SK-N-SH (cell line): Measurements from ENCODE around the gene C10orf62. TPM values are rescaled to one million over a fixed set of nuclear protein-coding genes. Genes with fewer than 3 reads are reported as not detected.

Source experiments
- CTCF ChIA-PET: fragments of 300-600, 350-600 bp; formaldehyde crosslinking; extraction: SDS; loops from one replicate; lab custom pipeline; 2021; lab: Yijun Ruan, JAX
- POLR2A ChIA-PET: fragments of 350-600 bp; sonication (Branson Sonifier 250); formaldehyde crosslinking; extraction: SDS; loops from one replicate; lab custom pipeline; 2020; ENCODE audit warnings: antibody characterized with exemption, inconsistent platforms; lab: Yijun Ruan, JAX
- DNase-seq: peaks from one replicate; pipeline ENCODE4 v3.0.0; 2012
- H2AFZ ChIP-seq: fragments of 200-600 bp; sonication (generic); 2 replicates; pipeline ENCODE4 v1.8.1; 2016; ENCODE audit warnings: antibody characterized with exemption, mild to moderate bottlenecking, low read depth
- H3F3A ChIP-seq: fragments of 200-600 bp; sonication (generic); replicated peaks from 2 replicates; pipeline ENCODE3; 2016; ENCODE audit warnings: antibody characterized with exemption, mild to moderate bottlenecking; ENCODE audit not compliant: insufficient read depth
- H3K27ac ChIP-seq, 2 experiments: fragments of 200-500 bp in 1 of 2; fragments of 200-600 bp in 1 of 2; sonication (Bioruptor generic) in 1 of 2; sonication (generic), shearing (Covaris generic) in 1 of 2; 2 replicates each; pipeline versions ENCODE4 v1.5.1 to v1.6.1; 2014 to 2016; ENCODE audit warnings: low read depth in 2 of 2, inconsistent platforms in 1 of 2, low read length in 1 of 2, mild to moderate bottlenecking in 1 of 2, mixed read lengths in 1 of 2
- H3K27me3 ChIP-seq: fragments of 200-600 bp; sonication (generic), shearing (Covaris generic); 2 replicates; pipeline ENCODE4 v1.6.1; 2016; ENCODE audit warnings: mixed run types; ENCODE audit not compliant: insufficient read depth
- H3K36me3 ChIP-seq, 2 experiments: fragments of 200-500 bp in 1 of 2; fragments of 200-600 bp in 1 of 2; sonication (Bioruptor generic) in 1 of 2; sonication (generic) in 1 of 2; replicated peaks in 1 of 2; 2 replicates each; pipeline versions ENCODE3 to v1.5.1; 2014 to 2016; ENCODE audit warnings: low read length in 1 of 2, mild to moderate bottlenecking in 1 of 2; ENCODE audit not compliant: insufficient read depth in 2 of 2, control insufficient read depth in 1 of 2
- H3K4me1 ChIP-seq, 2 experiments: fragments of 200-500 bp in 1 of 2; fragments of 200-600 bp in 1 of 2; sonication (Bioruptor generic) in 1 of 2; sonication (generic), shearing (Covaris generic) in 1 of 2; 2 replicates each; pipeline versions ENCODE4 v1.5.1 to v1.6.1; 2014 to 2016; ENCODE audit warnings: low read depth in 1 of 2, low read length in 1 of 2, mixed run types in 1 of 2; ENCODE audit not compliant: insufficient read depth in 2 of 2, control insufficient read depth in 1 of 2
- H3K4me2 ChIP-seq: fragments of 200-600 bp; sonication (generic), shearing (Covaris generic); 2 replicates; pipeline ENCODE4 v1.6.1; 2017; ENCODE audit warnings: mixed run types
- H3K4me3 ChIP-seq, 2 experiments: fragments of 200-500 bp in 1 of 2; fragments of 200-600 bp in 1 of 2; sonication (Bioruptor generic) in 1 of 2; sonication (generic), shearing (Covaris generic) in 1 of 2; 2 replicates each; pipeline versions ENCODE4 v1.5.1 to v1.8.1; 2014 to 2016; ENCODE audit warnings: low read depth in 2 of 2, inconsistent platforms in 1 of 2, low read length in 1 of 2, mild to moderate bottlenecking in 1 of 2, mixed read lengths in 1 of 2, moderate library complexity in 1 of 2
- H3K79me2 ChIP-seq: fragments of 200-600 bp; sonication (generic); 2 replicates; pipeline ENCODE4 v1.8.1; 2017; ENCODE audit warnings: mild to moderate bottlenecking; ENCODE audit not compliant: insufficient read depth
- H3K9ac ChIP-seq: fragments of 200-600 bp; sonication (generic); 2 replicates; pipeline ENCODE4 v1.6.1; 2017; ENCODE audit warnings: mixed run types
- H3K9me2 ChIP-seq: fragments of 200-600 bp; sonication (generic); 2 replicates; pipeline ENCODE4 v1.6.1; 2017; ENCODE audit warnings: mixed run types
- H3K9me3 ChIP-seq: fragments of 200-600 bp; sonication (generic); 2 replicates; pipeline ENCODE4 v1.6.1; 2017; ENCODE audit warnings: mixed run types, mild to moderate bottlenecking, moderate library complexity
- H4K20me1 ChIP-seq: fragments of 200-600 bp; sonication (generic); 2 replicates; pipeline ENCODE4 v1.6.1; 2017; ENCODE audit warnings: mild to moderate bottlenecking, mixed run types; ENCODE audit not compliant: insufficient read depth
- CHD2 ChIP-seq: fragments of 150-350 bp; IDR thresholded peaks from 2 replicates; pipeline ENCODE4 v1.6.1; 2018; ENCODE audit warnings: low read length; ENCODE audit not compliant: partially characterized antibody
- EZH2phosphoT487 ChIP-seq: fragments of 200-600 bp; sonication (generic); IDR thresholded peaks from 2 replicates; pipeline ENCODE4 v1.6.1; 2017; ENCODE audit warnings: low read depth, mixed run types, mild to moderate bottlenecking, antibody characterized with exemption, moderate library complexity, borderline replicate concordance
- GABPA ChIP-seq: IDR thresholded peaks from 2 replicates; pipeline ENCODE4 v1.4.0; 2012; ENCODE audit warnings: low read depth, mild to moderate bottlenecking
- GATA2 ChIP-seq: sonication (generic); formaldehyde crosslinking; IDR thresholded peaks from 2 replicates; pipeline ENCODE4 v1.5.0; 2020; ENCODE audit warnings: mild to moderate bottlenecking, missing genetic modification reagents
- IRF3 ChIP-seq: fragments of 150-350 bp; IDR thresholded peaks from 2 replicates; pipeline ENCODE4 v1.6.1; 2016; ENCODE audit warnings: mild to moderate bottlenecking, low read depth, low read length
- MXI1 ChIP-seq: IDR thresholded peaks from 2 replicates; pipeline ENCODE4 v1.6.1; 2012; ENCODE audit warnings: mild to moderate bottlenecking, low read depth, low read length, improper control_type of control experiment
- NFIC ChIP-seq: IDR thresholded peaks from 2 replicates; pipeline ENCODE4 v1.4.0; 2012; ENCODE audit warnings: borderline replicate concordance
- NRF1 ChIP-seq: IDR thresholded peaks from 2 replicates; pipeline ENCODE4 v1.6.1; 2012; ENCODE audit warnings: low read depth, mild to moderate bottlenecking, low read length
- PBX3 ChIP-seq: IDR thresholded peaks from 2 replicates; pipeline ENCODE4; 2012
- RFX5 ChIP-seq: IDR thresholded peaks from 2 replicates; pipeline ENCODE4 v1.6.1; 2012; ENCODE audit warnings: mild to moderate bottlenecking, improper control_type of control experiment, low read length
- RXRA ChIP-seq: IDR thresholded peaks from 2 replicates; pipeline ENCODE4 v1.4.0; 2012; ENCODE audit warnings: low read depth, mild to moderate bottlenecking, borderline replicate concordance
- SIN3A ChIP-seq: IDR thresholded peaks from 2 replicates; pipeline ENCODE4 v1.6.1; 2012; ENCODE audit warnings: low read depth, mild to moderate bottlenecking, low read length, moderate library complexity, borderline replicate concordance
- SMC3 ChIP-seq: IDR thresholded peaks from 2 replicates; pipeline ENCODE4 v1.6.1; 2012; ENCODE audit warnings: low read depth, low read length, improper control_type of control experiment
- TCF12 ChIP-seq: IDR thresholded peaks from 2 replicates; pipeline ENCODE4 v1.4.0; 2012
- WGBS: methylation state at CpG from one replicate; pipeline ENCODE4 v1.1.6; 2017; ENCODE audit warnings: low lambda C conversion rate; 5-methylcytosine and 5-hydroxymethylcytosine counted together
- polyA plus RNA-seq, 3 experiments: library from polyadenylated mRNA; depleted of rRNA; stranded (reverse); fragments of >200 nt; gene quantifications; 2 replicates each; pipeline ENCODE4 v1.2.3, GENCODE V29; 2012
- TF ChIP-seq, protein P1 (sequence below): IDR thresholded peaks from 2 replicates; pipeline ENCODE4 v1.4.0; 2012; ENCODE audit warnings: low read depth
- TF ChIP-seq, protein P2 (sequence below): IDR thresholded peaks from 2 replicates; pipeline ENCODE4 v1.4.0; 2012; ENCODE audit warnings: low read depth, borderline replicate concordance
- TF ChIP-seq, protein P3 (sequence below): fragments of 200-600 bp; sonication (generic); IDR thresholded peaks from 2 replicates; pipeline ENCODE4 v1.6.1; 2017; ENCODE audit warnings: antibody characterized with exemption, mild to moderate bottlenecking, moderate library complexity

The C10orf62 gene
- polyA plus RNA-seq, 1 of the 3 experiments (the other 2 are of a cell fraction) = 0.07 TPM

- Histone ChIP-seq H3K36me3 (no peaks in the 10 kb centered on the region), H3F3A (peaks cover 15% of the 10 kb centered on the region), H3K4me2 (no peak overlapping the region), H4K20me1 (no peaks in the 10 kb centered on the region), H3K27ac (no peak overlapping the region), H3K4me3 (no peak overlapping the region), H3K9me2 (no peaks in the 10 kb centered on the region), H2AFZ (no peak overlapping the region), H3K9ac (no peak overlapping the region), H3K9me3 (no peaks in the 10 kb centered on the region), H3K27me3 (no peaks in the 10 kb centered on the region), H3K79me2 (no peaks in the 10 kb centered on the region), H3K4me1 (peaks cover 3 to 5% of the 10 kb centered on the region in 2 experiments; a peak in 2 of 4 replicates)
- POLR2A ChIA-PET = no interaction called here
- TF ChIP-seq GABPA (no peak), NFIC (no peak), RXRA (no peak), NRF1 (no peak), MXI1 (no peak), SMC3 (no peak), CHD2 (no peak), PBX3 (no peak), TCF12 (no peak)
- TF ChIP-seq, protein P1, sequence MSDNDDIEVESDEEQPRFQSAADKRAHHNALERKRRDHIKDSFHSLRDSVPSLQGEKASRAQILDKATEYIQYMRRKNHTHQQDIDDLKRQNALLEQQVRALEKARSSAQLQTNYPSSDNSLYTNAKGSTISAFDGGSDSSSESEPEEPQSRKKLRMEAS = no peak
- TF ChIP-seq, protein P2, sequence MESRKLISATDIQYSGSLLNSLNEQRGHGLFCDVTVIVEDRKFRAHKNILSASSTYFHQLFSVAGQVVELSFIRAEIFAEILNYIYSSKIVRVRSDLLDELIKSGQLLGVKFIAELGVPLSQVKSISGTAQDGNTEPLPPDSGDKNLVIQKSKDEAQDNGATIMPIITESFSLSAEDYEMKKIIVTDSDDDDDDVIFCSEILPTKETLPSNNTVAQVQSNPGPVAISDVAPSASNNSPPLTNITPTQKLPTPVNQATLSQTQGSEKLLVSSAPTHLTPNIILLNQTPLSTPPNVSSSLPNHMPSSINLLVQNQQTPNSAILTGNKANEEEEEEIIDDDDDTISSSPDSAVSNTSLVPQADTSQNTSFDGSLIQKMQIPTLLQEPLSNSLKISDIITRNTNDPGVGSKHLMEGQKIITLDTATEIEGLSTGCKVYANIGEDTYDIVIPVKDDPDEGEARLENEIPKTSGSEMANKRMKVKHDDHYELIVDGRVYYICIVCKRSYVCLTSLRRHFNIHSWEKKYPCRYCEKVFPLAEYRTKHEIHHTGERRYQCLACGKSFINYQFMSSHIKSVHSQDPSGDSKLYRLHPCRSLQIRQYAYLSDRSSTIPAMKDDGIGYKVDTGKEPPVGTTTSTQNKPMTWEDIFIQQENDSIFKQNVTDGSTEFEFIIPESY = no peak
- 94% methylated on average over 11 of the region's 15 CpGs for WGBS
- peak; percentile 4 for DNase-seq
- CTCF ChIA-PET = interaction anchor here (0.6 to 1.9 kb wide), 6 partner anchors 8 to 36 kb away, joined by 3 to 10 read pairs (median 4); partner anchors contain the start of gene ANKRD2
These were observed 694 bp downstream of the C10orf62 start for GRCh38 chr10:97590082-97590747.

- Histone ChIP-seq H2AFZ (no peak overlapping the region), H3K9me3 (no peaks in the 10 kb centered on the region), H3F3A (peaks cover 22% of the 10 kb centered on the region), H3K79me2 (no peaks in the 10 kb centered on the region), H3K9ac (no peak overlapping the region), H3K27me3 (no peaks in the 10 kb centered on the region), H3K9me2 (no peaks in the 10 kb centered on the region), H3K4me1 (peaks cover 0 to 11% of the 10 kb centered on the region in 2 experiments; a peak in 3 of 4 replicates), H4K20me1 (no peaks in the 10 kb centered on the region), H3K36me3 (no peaks in the 10 kb centered on the region), H3K27ac (no peak overlapping the region), H3K4me2 (no peak overlapping the region), H3K4me3 (no peak overlapping the region)
- ChIA-PET POLR2A (no interaction called here), CTCF (interaction anchor here (1.2 to 1.9 kb wide), 5 partner anchors 9 to 37 kb away, joined by 3 to 5 read pairs (median 4); no protein-coding TSS in a partner anchor)
- WGBS = 70% methylated on average over 3 of the region's 5 CpGs
- DNase-seq = peak; percentile 12
- TF ChIP-seq SIN3A (no peak), CHD2 (no peak), RFX5 (no peak), GATA2 (CRISPR knock-in tag) (no peak), PBX3 (no peak), EZH2phosphoT487 (no peak), IRF3 (no peak)
- TF ChIP-seq, protein P3, sequence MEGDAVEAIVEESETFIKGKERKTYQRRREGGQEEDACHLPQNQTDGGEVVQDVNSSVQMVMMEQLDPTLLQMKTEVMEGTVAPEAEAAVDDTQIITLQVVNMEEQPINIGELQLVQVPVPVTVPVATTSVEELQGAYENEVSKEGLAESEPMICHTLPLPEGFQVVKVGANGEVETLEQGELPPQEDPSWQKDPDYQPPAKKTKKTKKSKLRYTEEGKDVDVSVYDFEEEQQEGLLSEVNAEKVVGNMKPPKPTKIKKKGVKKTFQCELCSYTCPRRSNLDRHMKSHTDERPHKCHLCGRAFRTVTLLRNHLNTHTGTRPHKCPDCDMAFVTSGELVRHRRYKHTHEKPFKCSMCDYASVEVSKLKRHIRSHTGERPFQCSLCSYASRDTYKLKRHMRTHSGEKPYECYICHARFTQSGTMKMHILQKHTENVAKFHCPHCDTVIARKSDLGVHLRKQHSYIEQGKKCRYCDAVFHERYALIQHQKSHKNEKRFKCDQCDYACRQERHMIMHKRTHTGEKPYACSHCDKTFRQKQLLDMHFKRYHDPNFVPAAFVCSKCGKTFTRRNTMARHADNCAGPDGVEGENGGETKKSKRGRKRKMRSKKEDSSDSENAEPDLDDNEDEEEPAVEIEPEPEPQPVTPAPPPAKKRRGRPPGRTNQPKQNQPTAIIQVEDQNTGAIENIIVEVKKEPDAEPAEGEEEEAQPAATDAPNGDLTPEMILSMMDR = no peak
These were observed 1.4 kb downstream of the C10orf62 start for GRCh38 chr10:97590748-97591495.
